HG03175 (cell line): ENCODE results near the gene MIEF2.

Experiments used
- ATAC-seq: cut with Tn5 transposase; IDR thresholded peaks from one replicate; pipeline ENCODE4 v1.9.1; 2021; ENCODE audit warnings: mild to moderate bottlenecking, moderate library complexity; ENCODE audit not compliant: unreplicated experiment

Gene MIEF2

GRCh38 chr17:18256351-18256750 lies 4.1 kb upstream of the MIEF2 start:
- ATAC-seq, result no peak

GRCh38 chr17:18256776-18257175 lies 3.7 kb upstream of the MIEF2 start:
- ATAC-seq, result no peak

GRCh38 chr17:18257268-18257981 lies 3.0 kb upstream of the MIEF2 start:
- ATAC-seq, result no peak

- peak; percentile 34 for ATAC-seq
These were observed 2.5 kb upstream of the MIEF2 start for GRCh38 chr17:18257982-18258355.

- no peak for ATAC-seq
These were observed 2.0 kb upstream of the MIEF2 start, which contains the start of gene FLII for GRCh38 chr17:18258356-18259038. Gene FLII (minus strand): TSS chr17:18258738. CDS start chr17:18258690, 48 bp downstream.

- no peak for ATAC-seq
These were observed 686 bp upstream of the MIEF2 start for GRCh38 chr17:18259621-18260331.

- ATAC-seq, result no peak
These were observed 669 bp downstream of the MIEF2 start for GRCh38 chr17:18261146-18261515.

GRCh38 chr17:18261659-18262058 lies 1.2 kb downstream of the MIEF2 start:
- ATAC-seq, result no peak

- ATAC-seq, result no peak
These were observed 1.6 kb downstream of the MIEF2 start for GRCh38 chr17:18262111-18262510.

- no peak for ATAC-seq
These were observed 2.2 kb downstream of the MIEF2 start for GRCh38 chr17:18262641-18263040.

- no peak for ATAC-seq
These were observed 3.6 kb downstream of the MIEF2 start for GRCh38 chr17:18263885-18264682.

GRCh38 chr17:18267366-18267765 lies 6.9 kb downstream of the MIEF2 start:
- no peak for ATAC-seq

GRCh38 chr17:18267927-18268711 lies 7.7 kb downstream of the MIEF2 start:
- ATAC-seq, result no peak

GRCh38 chr17:18270046-18270931 lies 9.8 kb downstream of the MIEF2 start:
- no peak for ATAC-seq

GRCh38 chr17:18277076-18277475 lies 16.6 kb downstream of the MIEF2 start:
- no peak for ATAC-seq

GRCh38 chr17:18278867-18279266 lies 18.4 kb downstream of the MIEF2 start:
- no peak for ATAC-seq

GRCh38 chr17:18280249-18280648 lies 19.8 kb downstream of the MIEF2 start:
- no peak for ATAC-seq

GRCh38 chr17:18280766-18281371 lies 20.4 kb downstream of the MIEF2 start:
- ATAC-seq, result no peak

GRCh38 chr17:18281788-18282187 lies 21.3 kb downstream of the MIEF2 start:
- ATAC-seq, result no peak
